ENCODE measurements around the gene SNX15.

SNX15 gene

GRCh38 chr11:65086809-65087208 lies 59.6 kb downstream of the SNX15 start:
- DNase-seq: no peak

- no peak for DNase-seq
These were observed 60.0 kb downstream of the SNX15 start for GRCh38 chr11:65087216-65087615.

GRCh38 chr11:65087827-65088226 lies 60.6 kb downstream of the SNX15 start:
- no peak for DNase-seq

GRCh38 chr11:65089621-65090020 lies 62.4 kb downstream of the SNX15 start:
- no peak for DNase-seq

All from NCI-H2081 (cell line).